ENCODE measurements around the gene PGM5. TPM values are rescaled to one million over a fixed set of nuclear protein-coding genes. Genes with fewer than 3 reads are reported as not detected.

Gene PGM5
- total RNA-seq, 1 experiment from 2014 or later: 0.15 TPM

GRCh38 chr9:68446836-68447235, 90.4 kb downstream of the PGM5 start:
- no peak for ATAC-seq
- Histone ChIP-seq H3K27ac (ENCODE audit: low read depth, low read length) (no peak overlapping the region), H3K4me2 (ENCODE audit: low read length) (no peak overlapping the region), H3K9me3 (ENCODE audit: control insufficient read depth in 1 of 2, insufficient read depth in 1 of 2, low read depth in 1 of 2, low read length in 2 of 2) (no peaks in the 10 kb centered on the region), H3K4me1 (ENCODE audit: control insufficient read depth in 1 of 2, insufficient read depth in 2 of 2, low read length in 2 of 2) (no peaks in the 10 kb centered on the region), H3K9me2 (ENCODE audit: insufficient read depth) (no peaks in the 10 kb centered on the region), H2AFZ (ENCODE audit: low read depth, low read length, poor library complexity, severe bottlenecking) (no peak overlapping the region), H3K27me3 (ENCODE audit: insufficient read depth, low read length) (peaks cover 33% of the 10 kb centered on the region), H3K36me3 (ENCODE audit: control insufficient read depth in 1 of 2, insufficient read depth in 2 of 2, low read length in 2 of 2) (no peaks in the 10 kb centered on the region), H4K20me1 (ENCODE audit: insufficient read depth) (no peaks in the 10 kb centered on the region), H3K79me2 (ENCODE audit: insufficient read depth, low read length) (no peaks in the 10 kb centered on the region), H3K4me3 (replicated peaks in 1 of 2; ENCODE audit: low read depth in 1 of 2, low read length in 2 of 2) (no peak overlapping the region), H3K9ac (ENCODE audit: low read length) (no peak overlapping the region)
- intact Hi-C loops (cut with micrococcal nuclease): no loop called here
- TF ChIP-seq EZH2phosphoT487 (IDR thresholded peaks at IDR 0.05; ENCODE audit: borderline replicate concordance): no peak
- no peak for TF ChIP-seq SIN3A (IDR thresholded peaks at IDR 0.05; ENCODE audit: low read depth)
- no peak for TF ChIP-seq EZH2 (IDR thresholded peaks at IDR 0.05)
- TF ChIP-seq CTCF (IDR thresholded peaks at IDR 0.05 in 2 of 3, conservative IDR thresholded peaks at IDR 0.05 in 1 of 3; ENCODE audit: borderline replicate concordance in 1 of 3, insufficient read depth in 1 of 3, low read depth in 2 of 3, low read length in 2 of 3): no peak
- no peak for TF ChIP-seq SRF (IDR thresholded peaks at IDR 0.05; ENCODE audit: low read depth)
- TF ChIP-seq MAX (IDR thresholded peaks at IDR 0.05): no peak
- TF ChIP-seq FOSL1 (IDR thresholded peaks at IDR 0.05; ENCODE audit: low read depth): no peak
- TF ChIP-seq TCF7L2 (IDR thresholded peaks at IDR 0.05; ENCODE audit: borderline replicate concordance, extremely low read depth, insufficient read depth, insufficient read length): no peak
- RAD21 ChIA-PET (ENCODE audit: low non-redundant PET in 1 of 2, low total read pairs in 2 of 2, uncharacterized antibody in 2 of 2, unreplicated experiment in 2 of 2): no interaction called here
- CTCF ChIA-PET: no interaction called here
- POLR2A ChIA-PET: no interaction called here
- BruUV-seq (replicated peaks): no TSS peak
- no peak for DNase-seq (ENCODE audit: low read depth, low spot score)

- Histone ChIP-seq H3K9me3 (ENCODE audit: control insufficient read depth in 1 of 2, insufficient read depth in 1 of 2, low read depth in 1 of 2, low read length in 2 of 2) (no peaks in the 10 kb centered on the region), H3K36me3 (ENCODE audit: control insufficient read depth in 1 of 2, insufficient read depth in 2 of 2, low read length in 2 of 2) (no peaks in the 10 kb centered on the region), H3K79me2 (ENCODE audit: insufficient read depth, low read length) (no peaks in the 10 kb centered on the region), H3K4me2 (ENCODE audit: low read length) (no peak overlapping the region), H3K4me3 (replicated peaks in 1 of 2; ENCODE audit: low read depth in 1 of 2, low read length in 2 of 2) (no peak overlapping the region), H3K9me2 (ENCODE audit: insufficient read depth) (no peaks in the 10 kb centered on the region), H3K27ac (ENCODE audit: low read depth, low read length) (no peak overlapping the region), H3K9ac (ENCODE audit: low read length) (no peak overlapping the region), H2AFZ (ENCODE audit: low read depth, low read length, poor library complexity, severe bottlenecking) (no peak overlapping the region), H4K20me1 (ENCODE audit: insufficient read depth) (no peaks in the 10 kb centered on the region), H3K4me1 (ENCODE audit: control insufficient read depth in 1 of 2, insufficient read depth in 2 of 2, low read length in 2 of 2) (no peaks in the 10 kb centered on the region), H3K27me3 (ENCODE audit: insufficient read depth, low read length) (peaks cover 33% of the 10 kb centered on the region)
- RAD21 ChIA-PET (ENCODE audit: low non-redundant PET in 1 of 2, low total read pairs in 2 of 2, uncharacterized antibody in 2 of 2, unreplicated experiment in 2 of 2): no interaction called here
- POLR2A ChIA-PET: no interaction called here
- CTCF ChIA-PET: no interaction called here
- no peak for ATAC-seq
- intact Hi-C loops (cut with micrococcal nuclease): no loop called here
- no TSS peak for BruUV-seq (replicated peaks)
- TF ChIP-seq FOSL1 (IDR thresholded peaks at IDR 0.05; ENCODE audit: low read depth) (no peak), RAD21 (IDR thresholded peaks at IDR 0.05; ENCODE audit: low read depth) (no peak), CEBPB (IDR thresholded peaks at IDR 0.05; ENCODE audit: low read depth) (no peak), CBX3 (IDR thresholded peaks at IDR 0.05; ENCODE audit: low read depth) (no peak), SRF (IDR thresholded peaks at IDR 0.05; ENCODE audit: low read depth) (no peak), ZBTB33 (IDR thresholded peaks at IDR 0.05; ENCODE audit: extremely low read depth, insufficient replicate concordance, low read length) (no peak)
- no peak for DNase-seq (ENCODE audit: low read depth, low spot score)
Measured at GRCh38 chr9:68447611-68448010, 91.2 kb downstream of the PGM5 start.
